PC-3 (cell line): ENCODE data around the gene LALBA. TPM values are rescaled to one million over a fixed set of nuclear protein-coding genes. Genes with fewer than 3 reads are reported as not detected.

Experiments used
- ATAC-seq: fragments of 200-7000 bp; cut with Tn5 transposase; 2 replicates; pipeline ENCODE4 v1.9.1; 2020; ENCODE audit warnings: mild to moderate bottlenecking, moderate library complexity
- BruUV-seq: library from RNA; stranded (reverse); fragments of 400-500 nt; replicated peaks from 2 replicates; lab custom pipeline; 2021; lab: Mats Ljungman, UMichigan
- CTCF ChIA-PET: fragments of 300-600 bp; sonication (Branson Sonifier 250); formaldehyde crosslinking; loops from one replicate; lab custom pipeline; 2022; ENCODE audit warnings: antibody characterized with exemption; lab: Charles Lee
- POLR2A ChIA-PET: fragments of 300-600 bp; sonication (Branson Sonifier 250); formaldehyde crosslinking; loops from one replicate; lab custom pipeline; 2022; ENCODE audit warnings: antibody characterized with exemption; ENCODE audit not compliant: unreplicated experiment; lab: Charles Lee
- DNase-seq: peaks from one replicate; pipeline ENCODE4 v3.0.0-alpha.2; 2015
- H2AFZ ChIP-seq: fragments of 300-600 bp; sonication (generic); 2 replicates; pipeline ENCODE4 v1.6.0; 2016; ENCODE audit warnings: antibody characterized with exemption, low read length
- H3F3A ChIP-seq: fragments of 300-600 bp; sonication (generic); one replicate; pipeline ENCODE4 v1.6.0; 2017; ENCODE audit warnings: antibody characterized with exemption, low read length, control low read depth, mild to moderate bottlenecking; ENCODE audit not compliant: unreplicated experiment
- H3K27ac ChIP-seq: fragments of 300-600 bp; sonication (generic); 2 replicates; pipeline ENCODE4 v1.5.1; 2016; ENCODE audit warnings: mild to moderate bottlenecking, low read length
- H3K27me3 ChIP-seq: fragments of 300-600 bp; sonication (generic); 2 replicates; pipeline ENCODE4 v1.6.1; 2016; ENCODE audit warnings: low read length, mixed read lengths
- H3K36me3 ChIP-seq: fragments of 300-600 bp; sonication (generic); 2 replicates; pipeline ENCODE4 v1.6.1; 2016; ENCODE audit warnings: low read depth, mixed run types, low read length, mixed read lengths
- H3K4me1 ChIP-seq: fragments of 300-600 bp; sonication (generic); 2 replicates; pipeline ENCODE4 v1.5.1; 2016; ENCODE audit warnings: low read length; ENCODE audit not compliant: insufficient read depth
- H3K4me2 ChIP-seq: fragments of 300-600 bp; sonication (generic); 2 replicates; pipeline ENCODE4 v1.6.0; 2016; ENCODE audit warnings: low read length
- H3K4me3 ChIP-seq: fragments of 300-600 bp; sonication (generic); 2 replicates; pipeline ENCODE4 v1.5.1; 2016; ENCODE audit warnings: mild to moderate bottlenecking, low read length, mixed read lengths
- H3K79me2 ChIP-seq: fragments of 300-600 bp; sonication (generic); 2 replicates; pipeline ENCODE4 v1.6.1; 2017; ENCODE audit warnings: low read length, mixed read lengths
- H3K9ac ChIP-seq: fragments of 300-600 bp; sonication (generic); 2 replicates; pipeline ENCODE4 v1.6.0; 2016; ENCODE audit warnings: mild to moderate bottlenecking, low read length
- H3K9me2 ChIP-seq: fragments of 300-600 bp; sonication (generic); replicated peaks from 2 replicates; pipeline ENCODE4 v1.6.1; 2016; ENCODE audit warnings: mixed run types, low read length, mixed read lengths
- H3K9me3 ChIP-seq: fragments of 300-600 bp; sonication (generic); 2 replicates; pipeline ENCODE4 v1.6.1; 2016; ENCODE audit warnings: low read length, mixed read lengths
- H4K20me1 ChIP-seq: fragments of 300-600 bp; sonication (generic); 2 replicates; pipeline ENCODE4 v1.6.1; 2016; ENCODE audit warnings: low read length, mixed read lengths
- CTCF ChIP-seq: fragments of 300-600 bp; sonication (generic); conservative IDR thresholded peaks from 2 replicates; pipeline ENCODE4 v1.5.1; 2017; ENCODE audit warnings: antibody characterized with exemption, low read depth, mild to moderate bottlenecking, low read length
- EZH2 ChIP-seq: fragments of 300-600 bp; sonication (generic); IDR thresholded peaks from one replicate; pipeline ENCODE4 v1.6.1; 2017; ENCODE audit warnings: antibody characterized with exemption, mild to moderate bottlenecking, low read length; ENCODE audit not compliant: unreplicated experiment
- EZH2phosphoT487 ChIP-seq: fragments of 300-600 bp; sonication (generic); IDR thresholded peaks from 2 replicates; pipeline ENCODE4 v1.6.1; 2018; ENCODE audit warnings: mild to moderate bottlenecking, antibody characterized with exemption, low read length, borderline replicate concordance
- intact Hi-C: fragments of 100-400 bp; cut with micrococcal nuclease; formaldehyde crosslinking; loops from 2 replicates; pipeline ENCODE4 v1.9.0; 2023
- total RNA-seq: library from RNA; depleted of rRNA; stranded (reverse); fragments of >200 nt; gene quantifications from 2 replicates; pipeline ENCODE4 v1.2.3, GENCODE V29; 2014

Gene LALBA
- total RNA-seq, 1 experiment from 2014 or later, result not detected

DNA sequence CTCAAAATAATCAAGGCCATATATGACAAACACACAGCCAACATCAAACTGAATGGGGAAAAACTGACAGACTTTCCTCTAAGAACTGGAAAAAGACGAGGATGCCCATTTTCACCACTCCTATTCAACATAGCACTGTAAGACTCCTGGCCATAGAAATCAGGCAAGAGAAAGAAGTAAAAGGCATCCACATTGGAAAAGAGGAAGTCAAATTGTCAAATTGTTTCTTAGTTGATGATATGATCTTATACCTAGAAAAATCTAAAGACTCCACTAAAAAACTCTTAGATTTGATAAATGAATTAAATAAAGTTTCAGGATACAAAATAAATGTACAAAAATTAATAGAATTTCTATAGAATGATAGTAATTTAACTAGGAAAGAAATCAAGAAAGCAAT, 33.2 kb downstream of the LALBA start:
- BruUV-seq, result no TSS peak
- no peak overlapping the region for H3K4me2 ChIP-seq
- H3F3A ChIP-seq, result no peaks in the 10 kb centered on the region
- ChIA-PET CTCF (no interaction called here), POLR2A (no interaction called here)
- H3K36me3 ChIP-seq, result no peaks in the 10 kb centered on the region
- no peaks in the 10 kb centered on the region for H3K79me2 ChIP-seq
- no peak for ATAC-seq
- intact Hi-C loops, result no loop called here
- H3K9me3 ChIP-seq, result no peaks in the 10 kb centered on the region
- H3K27ac ChIP-seq, result no peak overlapping the region
- peaks cover 6% of the 10 kb centered on the region for H3K4me1 ChIP-seq
- H2AFZ ChIP-seq, result no peak overlapping the region
- H3K9ac ChIP-seq, result no peak overlapping the region
- no peak for DNase-seq
- TF ChIP-seq EZH2, result no peak
- TF ChIP-seq CTCF, result no peak
- TF ChIP-seq EZH2phosphoT487, result no peak
- H3K9me2 ChIP-seq, result no peaks in the 10 kb centered on the region
- H3K27me3 ChIP-seq, result peaks cover 8% of the 10 kb centered on the region
- H4K20me1 ChIP-seq, result no peaks in the 10 kb centered on the region
- no peak overlapping the region for H3K4me3 ChIP-seq

DNA sequence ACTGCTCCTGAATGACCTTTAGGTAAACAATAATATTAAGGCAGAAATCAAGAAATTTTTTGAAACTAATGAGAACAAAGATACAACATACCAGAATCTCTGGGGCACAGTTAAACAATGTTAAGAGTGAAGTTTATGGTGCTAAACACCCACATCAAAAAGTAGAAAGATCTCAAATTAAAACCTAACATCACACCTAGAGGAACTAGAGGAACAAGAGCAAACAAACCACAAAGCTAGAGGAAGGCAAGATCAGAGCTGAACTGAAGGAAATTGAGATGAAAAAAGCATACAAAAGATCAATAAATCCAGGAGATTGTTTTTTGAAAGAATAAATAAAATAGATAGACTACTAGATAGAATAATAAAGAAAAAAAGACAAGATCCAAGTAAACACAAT, 37.2 kb downstream of the LALBA start:
- Histone ChIP-seq H3K9me2 (no peaks in the 10 kb centered on the region), H3F3A (no peaks in the 10 kb centered on the region), H3K4me1 (no peaks in the 10 kb centered on the region), H3K4me3 (no peak overlapping the region), H3K9ac (no peak overlapping the region), H3K27ac (no peak overlapping the region), H3K36me3 (no peaks in the 10 kb centered on the region), H3K27me3 (peaks cover 43% of the 10 kb centered on the region), H3K4me2 (no peak overlapping the region), H4K20me1 (no peaks in the 10 kb centered on the region), H2AFZ (no peak overlapping the region), H3K9me3 (no peaks in the 10 kb centered on the region), H3K79me2 (no peaks in the 10 kb centered on the region)
- ChIA-PET POLR2A (no interaction called here), CTCF (interaction anchor here (0.6 kb wide), 1 partner anchor 141 kb away, joined by 8 read pairs; no protein-coding TSS in a partner anchor)
- ATAC-seq (no peak), DNase-seq (no peak)
- no TSS peak for BruUV-seq
- TF ChIP-seq CTCF, result no peak
- no peak for TF ChIP-seq EZH2phosphoT487
- no peak for TF ChIP-seq EZH2
- intact Hi-C loops, result no loop called here

- ATAC-seq (no peak), DNase-seq (no peak)
- no TSS peak for BruUV-seq
- TF ChIP-seq EZH2, result no peak
- TF ChIP-seq CTCF, result no peak
- no peak for TF ChIP-seq EZH2phosphoT487
- Histone ChIP-seq H3K79me2 (no peaks in the 10 kb centered on the region), H3K27me3 (peaks cover 82% of the 10 kb centered on the region), H3K9ac (no peak overlapping the region), H3K9me2 (no peaks in the 10 kb centered on the region), H3K4me2 (no peak overlapping the region), H3F3A (no peaks in the 10 kb centered on the region), H4K20me1 (no peaks in the 10 kb centered on the region), H3K9me3 (no peaks in the 10 kb centered on the region), H3K4me1 (no peaks in the 10 kb centered on the region), H3K4me3 (no peak overlapping the region), H3K27ac (no peak overlapping the region), H2AFZ (no peak overlapping the region), H3K36me3 (no peaks in the 10 kb centered on the region)
- ChIA-PET POLR2A (no interaction called here), CTCF (no interaction called here)
- intact Hi-C loops, result no loop called here
Observed at GRCh38 chr12:48527891-48528670, 41.8 kb downstream of the LALBA start.
